ENCODE results near the gene RNF112. TPM values are rescaled to one million over a fixed set of nuclear protein-coding genes. Genes with fewer than 3 reads are reported as not detected.

Gene RNF112
- total and polyA plus RNA-seq, 2 of the 8 experiments (the other 6 are each of a cell fraction or from before 2014, with no cell fraction given), result 1.1 to 2.2 TPM

DNA sequence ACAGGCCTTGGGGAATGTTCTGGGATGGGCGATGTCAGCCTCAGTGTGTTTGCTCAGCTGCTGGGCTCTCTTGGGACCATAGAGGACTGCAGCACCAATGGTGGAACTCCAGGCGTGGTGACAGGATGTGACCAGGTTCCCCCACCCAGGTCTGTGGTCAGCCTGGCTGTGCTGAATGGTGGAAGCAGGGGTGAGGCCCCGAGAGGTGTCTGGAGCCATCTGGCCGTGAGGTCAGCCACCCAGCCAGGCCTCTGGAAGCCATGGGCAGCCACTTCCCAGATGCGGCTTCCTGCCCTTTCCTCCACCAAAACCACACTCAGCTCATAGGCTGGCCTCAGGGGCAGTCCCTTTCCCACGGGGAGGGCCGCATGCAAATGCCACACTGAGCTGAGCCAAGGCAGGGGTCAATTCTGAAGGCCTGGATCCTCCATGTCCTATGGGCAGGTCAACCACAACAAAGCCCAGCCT is 40.5 kb upstream of the RNF112 start (continued):
- TF ChIP-seq ASH2L (IDR thresholded peaks at IDR 0.05; ENCODE audit: low read length), result no peak
- TF ChIP-seq ATF3 (IDR thresholded peaks at IDR 0.05; ENCODE audit: insufficient read depth, low read depth, low read length), result no peak

Data from H1 (cell line).